Right atrium auricular region (tissue), 2 donors: Measurements from ENCODE around the gene GABRA4. TPM values are rescaled to one million over a fixed set of nuclear protein-coding genes. Genes with fewer than 3 reads are reported as not detected.

Experiments used
- DNase-seq: peaks from one replicate; pipeline ENCODE4 v3.0.0-alpha.2; 2019; ENCODE audit warnings: low spot score
- H3K27ac ChIP-seq, 2 donors: fragments of 200-600 bp; sonication (generic); 1 replicate in 1 of 2; 2 replicates in 1 of 2; pipeline ENCODE4 v1.5.1; 2016 to 2019
- H3K27me3 ChIP-seq, 2 donors: fragments of 200-600 bp; sonication (generic); one replicate each; pipeline versions ENCODE4 v1.5.1 to v1.6.0; 2017 to 2019
- H3K36me3 ChIP-seq: fragments of 200-600 bp; sonication (generic); one replicate; pipeline ENCODE4 v1.5.1; 2016
- H3K4me1 ChIP-seq, 2 donors: fragments of 200-600 bp; sonication (generic); one replicate each; pipeline versions ENCODE4 v1.5.1 to v1.6.0; 2017 to 2019
- H3K4me3 ChIP-seq, 2 donors: fragments of 200-600 bp; sonication (generic); 1 replicate in 1 of 2; 2 replicates in 1 of 2; pipeline ENCODE4 v1.5.1; 2017 to 2019; ENCODE audit warnings: mild to moderate bottlenecking in 1 of 2, moderate library complexity in 1 of 2
- H3K9me3 ChIP-seq, 2 donors: fragments of 200-600 bp; sonication (generic); one replicate each; pipeline ENCODE4 v1.5.1; 2019
- CTCF ChIP-seq, 2 donors: fragments of 200-600 bp; sonication (generic); IDR thresholded peaks; one replicate each; pipeline ENCODE4 v1.5.1; 2019; ENCODE audit warnings: antibody characterized with exemption in 2 of 2
- total RNA-seq, 2 donors: library from RNA; depleted of rRNA; stranded (reverse); fragments of >200 nt; gene quantifications; one replicate each; pipeline ENCODE4 v1.1.0, GENCODE V29; 2016

Gene GABRA4
- total RNA-seq, 2 donors from 2014 or later = 0.55 to 1.0 TPM

- no peak overlapping the region for H3K27ac ChIP-seq
- H3K27me3 ChIP-seq = no peaks in the 10 kb centered on the region
- no peak overlapping the region for H3K4me3 ChIP-seq
- no peaks in the 10 kb centered on the region for H3K9me3 ChIP-seq
- DNase-seq = no peak
- no peak for TF ChIP-seq CTCF (IDR thresholded peaks at IDR 0.05)
- no peaks in the 10 kb centered on the region for H3K36me3 ChIP-seq
- H3K4me1 ChIP-seq = no peaks in the 10 kb centered on the region
Observed at GRCh38 chr4:46977245-46977644, 16.1 kb downstream of the GABRA4 start.

GRCh38 chr4:46975812-46976553, 17.4 kb downstream of the GABRA4 start:
- Histone ChIP-seq H3K9me3 (no peaks in the 10 kb centered on the region), H3K4me1 (no peaks in the 10 kb centered on the region), H3K27me3 (no peaks in the 10 kb centered on the region), H3K27ac (no peak overlapping the region), H3K36me3 (no peaks in the 10 kb centered on the region), H3K4me3 (no peak overlapping the region)
- TF ChIP-seq CTCF (IDR thresholded peaks at IDR 0.05) = no peak
- DNase-seq = no peak

GRCh38 chr4:46974891-46975543, 18.4 kb downstream of the GABRA4 start:
- H3K27me3 ChIP-seq = no peaks in the 10 kb centered on the region
- no peaks in the 10 kb centered on the region for H3K36me3 ChIP-seq

GRCh38 chr4:46968847-46969246, 24.5 kb downstream of the GABRA4 start:
- Histone ChIP-seq H3K27ac (no peak overlapping the region), H3K9me3 (no peaks in the 10 kb centered on the region), H3K4me3 (no peak overlapping the region), H3K27me3 (no peaks in the 10 kb centered on the region), H3K36me3 (no peaks in the 10 kb centered on the region), H3K4me1 (no peaks in the 10 kb centered on the region)
- no peak for TF ChIP-seq CTCF (IDR thresholded peaks at IDR 0.05)
- no peak for DNase-seq

More at GRCh38 chr4:46974891-46975543, 18.4 kb downstream of the GABRA4 start:
- Histone ChIP-seq H3K9me3 (no peaks in the 10 kb centered on the region), H3K4me1 (no peaks in the 10 kb centered on the region), H3K27ac (no peak overlapping the region), H3K4me3 (no peak overlapping the region)
- TF ChIP-seq CTCF (IDR thresholded peaks at IDR 0.05) = no peak
- no peak for DNase-seq

- no peaks in the 10 kb centered on the region for H3K9me3 ChIP-seq
- no peaks in the 10 kb centered on the region for H3K4me1 ChIP-seq
- no peak overlapping the region for H3K27ac ChIP-seq
- TF ChIP-seq CTCF (IDR thresholded peaks at IDR 0.05) = no peak
- H3K27me3 ChIP-seq = no peaks in the 10 kb centered on the region
- no peaks in the 10 kb centered on the region for H3K36me3 ChIP-seq
- H3K4me3 ChIP-seq = no peak overlapping the region
- no peak for DNase-seq
Observed at GRCh38 chr4:46967631-46968030, 25.8 kb downstream of the GABRA4 start.
